Uterus (tissue), 2 donors: ENCODE measurements around the gene ANKRD13B.

ENCODE experiments used
- POLR2A ChIP-seq, 2 donors: fragments of 450-650 bp; IDR thresholded peaks; one replicate each; pipeline ENCODE4 v1.6.1; 2016; ENCODE audit warnings: antibody characterized with exemption in 2 of 2, mild to moderate bottlenecking in 1 of 2, moderate library complexity in 1 of 2
- TF ChIP-seq, protein P1 (sequence below), 4 experiments: fragments of 200-600 bp in 2 of 4; fragments of 450-650 bp in 2 of 4; sonication (generic) in 2 of 4; IDR thresholded peaks; one replicate each; pipeline ENCODE4 v1.5.1; 2016 to 2019; ENCODE audit warnings: antibody characterized with exemption in 4 of 4, mild to moderate bottlenecking in 2 of 4, moderate library complexity in 1 of 4

- TF ChIP-seq POLR2A (IDR thresholded peaks at IDR 0.05), result no peak
- TF ChIP-seq, protein P1, sequence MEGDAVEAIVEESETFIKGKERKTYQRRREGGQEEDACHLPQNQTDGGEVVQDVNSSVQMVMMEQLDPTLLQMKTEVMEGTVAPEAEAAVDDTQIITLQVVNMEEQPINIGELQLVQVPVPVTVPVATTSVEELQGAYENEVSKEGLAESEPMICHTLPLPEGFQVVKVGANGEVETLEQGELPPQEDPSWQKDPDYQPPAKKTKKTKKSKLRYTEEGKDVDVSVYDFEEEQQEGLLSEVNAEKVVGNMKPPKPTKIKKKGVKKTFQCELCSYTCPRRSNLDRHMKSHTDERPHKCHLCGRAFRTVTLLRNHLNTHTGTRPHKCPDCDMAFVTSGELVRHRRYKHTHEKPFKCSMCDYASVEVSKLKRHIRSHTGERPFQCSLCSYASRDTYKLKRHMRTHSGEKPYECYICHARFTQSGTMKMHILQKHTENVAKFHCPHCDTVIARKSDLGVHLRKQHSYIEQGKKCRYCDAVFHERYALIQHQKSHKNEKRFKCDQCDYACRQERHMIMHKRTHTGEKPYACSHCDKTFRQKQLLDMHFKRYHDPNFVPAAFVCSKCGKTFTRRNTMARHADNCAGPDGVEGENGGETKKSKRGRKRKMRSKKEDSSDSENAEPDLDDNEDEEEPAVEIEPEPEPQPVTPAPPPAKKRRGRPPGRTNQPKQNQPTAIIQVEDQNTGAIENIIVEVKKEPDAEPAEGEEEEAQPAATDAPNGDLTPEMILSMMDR (IDR thresholded peaks at IDR 0.05), result no peak
These were observed 18.8 kb upstream of the ANKRD13B start for GRCh38 chr17:29573871-29574731.
